Measurements from ENCODE around the gene DHRS3.

Gene DHRS3

GRCh38 chr1:12615865-12616708 is 1.9 kb downstream of the DHRS3 start:
- Histone ChIP-seq H3K36me3 (ENCODE audit: control insufficient read depth, insufficient read depth, low read length) (peaks cover 12% of the 10 kb centered on the region; the same call in 1 of the 2 replicates), H3K9me3 (ENCODE audit: control insufficient read depth, insufficient read depth, low read depth, low read length) (no peaks in the 10 kb centered on the region), H3K27ac (ENCODE audit: low read depth, low read length) (peak overlapping the region; percentile 55; the same call in 1 of the 2 replicates), H3K4me3 (ENCODE audit: low read depth, low read length) (peak overlapping the region; percentile 73), H3K27me3 (ENCODE audit: control insufficient read depth, insufficient read depth, low read length) (peaks cover 10% of the 10 kb centered on the region; the same call in 1 of the 2 replicates), H3K4me1 (ENCODE audit: control insufficient read depth, insufficient read depth, low read length) (peaks cover 31% of the 10 kb centered on the region), H3K9ac (ENCODE audit: low read length) (peak overlapping the region; percentile 67)

DNA sequence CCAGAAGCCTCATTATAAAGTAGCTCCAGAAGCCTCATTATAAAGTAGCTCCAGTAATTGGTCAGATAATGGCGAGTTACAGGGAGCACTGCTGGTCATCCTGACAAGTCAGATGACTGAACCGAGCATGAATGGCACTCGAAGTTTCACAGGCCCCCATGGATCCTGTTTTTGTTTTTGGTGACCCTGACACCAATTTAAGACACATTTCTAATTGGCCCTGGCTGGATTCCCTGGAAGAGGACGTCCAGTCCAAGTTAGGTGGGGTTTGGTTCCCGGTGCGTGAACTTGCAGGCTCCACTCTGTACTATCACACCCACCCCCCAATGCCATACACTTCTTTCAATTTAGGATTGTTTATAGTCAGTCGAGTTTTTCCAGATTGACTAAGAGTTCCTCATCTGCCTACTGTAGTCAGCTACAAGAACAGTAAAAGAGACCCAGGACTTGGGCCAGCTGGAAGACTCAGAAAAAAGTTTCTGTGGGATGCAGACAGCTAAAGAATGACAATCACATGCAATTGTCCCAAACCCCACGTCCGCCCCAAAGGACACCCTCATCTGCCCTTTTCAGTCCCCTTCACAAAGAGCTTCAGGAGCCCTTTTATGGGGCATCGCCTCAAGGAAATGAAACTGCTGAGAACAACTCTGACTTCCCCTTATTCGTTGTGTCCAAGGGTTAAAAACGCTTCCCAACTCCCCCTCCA is 2.7 kb downstream of the DHRS3 start:
- peak overlapping the region; percentile 73 for H3K4me3 ChIP-seq (ENCODE audit: low read depth, low read length)
- H3K36me3 ChIP-seq (ENCODE audit: control insufficient read depth, insufficient read depth, low read length), result peaks cover 20% of the 10 kb centered on the region

DNA sequence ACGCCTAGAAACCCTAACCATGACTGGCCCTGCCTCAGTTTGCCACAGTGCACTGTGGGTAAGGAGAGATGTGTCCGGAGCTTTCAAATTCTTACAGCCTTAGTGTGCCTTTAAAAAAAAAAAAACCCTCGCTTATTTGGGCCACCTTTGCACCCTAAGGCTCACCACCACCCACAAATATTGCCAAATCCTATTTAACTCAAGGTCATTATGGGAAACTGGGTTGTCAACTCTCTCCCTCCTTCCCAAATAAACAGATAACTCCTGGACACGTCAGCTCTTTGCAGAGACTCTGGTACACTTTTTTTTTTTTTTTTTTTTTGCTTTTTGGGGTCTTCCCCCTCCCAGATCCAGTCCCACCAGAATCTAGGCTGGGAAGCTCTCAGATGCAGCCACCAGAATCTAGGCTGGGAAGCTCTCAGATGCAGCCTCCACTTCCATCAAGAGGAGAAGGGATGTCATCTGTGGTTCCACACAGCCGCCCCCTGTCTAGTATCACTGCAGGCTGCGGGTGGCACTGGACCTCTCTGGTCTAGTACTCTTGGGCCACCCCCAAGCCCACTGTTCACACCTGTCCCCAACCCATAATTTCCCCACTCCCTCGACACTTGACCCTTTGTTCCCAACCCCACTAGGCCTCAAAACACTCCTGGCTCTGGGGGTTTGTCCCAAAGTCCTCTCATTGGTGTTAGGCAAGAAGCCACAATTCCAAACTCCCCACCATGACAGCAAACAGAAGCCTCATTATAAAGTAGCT is 3.4 kb downstream of the DHRS3 start:
- Histone ChIP-seq H3K9ac (ENCODE audit: low read length) (no peak overlapping the region), H3K9me3 (ENCODE audit: control insufficient read depth, insufficient read depth, low read depth, low read length) (no peaks in the 10 kb centered on the region), H3K27ac (ENCODE audit: low read depth, low read length) (no peak overlapping the region), H3K4me1 (ENCODE audit: control insufficient read depth, insufficient read depth, low read length) (peaks cover 22% of the 10 kb centered on the region), H3K27me3 (ENCODE audit: control insufficient read depth, insufficient read depth, low read length) (peaks cover 10% of the 10 kb centered on the region; the same call in 1 of the 2 replicates), H3K4me3 (ENCODE audit: low read depth, low read length) (peak overlapping the region; percentile 73), H3K36me3 (ENCODE audit: control insufficient read depth, insufficient read depth, low read length) (peaks cover 20% of the 10 kb centered on the region)

More for the DNA sequence above, 2.7 kb downstream of the DHRS3 start:
- H3K4me1 ChIP-seq (ENCODE audit: control insufficient read depth, insufficient read depth, low read length), result peaks cover 26% of the 10 kb centered on the region
- peaks cover 10% of the 10 kb centered on the region; the same call in 1 of the 2 replicates for H3K27me3 ChIP-seq (ENCODE audit: control insufficient read depth, insufficient read depth, low read length)
- H3K27ac ChIP-seq (ENCODE audit: low read depth, low read length), result no peak overlapping the region; the same call in 1 of the 2 replicates
- no peaks in the 10 kb centered on the region for H3K9me3 ChIP-seq (ENCODE audit: control insufficient read depth, insufficient read depth, low read depth, low read length)
- peak overlapping the region; percentile 45 for H3K9ac ChIP-seq (ENCODE audit: low read length)

DNA sequence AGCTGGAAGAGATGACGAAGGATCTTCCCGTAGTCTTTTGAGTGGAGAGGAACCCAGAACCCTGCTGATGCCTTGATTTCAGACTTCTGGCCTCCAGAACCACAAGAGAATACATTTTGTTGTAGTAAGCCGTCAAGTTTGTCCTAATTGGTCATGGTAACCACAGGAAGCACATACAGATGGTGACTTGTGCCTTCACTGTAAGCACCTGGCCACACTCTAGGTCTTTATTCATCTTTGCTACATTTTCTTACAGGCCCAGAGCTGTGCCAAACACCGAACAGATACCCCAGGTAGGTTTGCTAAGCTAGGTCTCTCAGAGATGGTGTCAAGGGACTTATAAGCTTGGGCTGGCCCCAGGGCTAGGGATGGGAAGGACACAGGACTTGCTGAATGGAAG is 4.8 kb downstream of the DHRS3 start:
- Histone ChIP-seq H3K4me1 (ENCODE audit: control insufficient read depth, insufficient read depth, low read length) (peaks cover 22% of the 10 kb centered on the region), H3K9ac (ENCODE audit: low read length) (no peak overlapping the region), H3K27me3 (ENCODE audit: control insufficient read depth, insufficient read depth, low read length) (peaks cover 12% of the 10 kb centered on the region; the same call in 1 of the 2 replicates), H3K36me3 (ENCODE audit: control insufficient read depth, insufficient read depth, low read length) (peaks cover 22% of the 10 kb centered on the region), H3K9me3 (ENCODE audit: control insufficient read depth, insufficient read depth, low read depth, low read length) (no peaks in the 10 kb centered on the region), H3K4me3 (ENCODE audit: low read depth, low read length) (no peak overlapping the region), H3K27ac (ENCODE audit: low read depth, low read length) (no peak overlapping the region)

GRCh38 chr1:12610941-12611340 is 7.1 kb downstream of the DHRS3 start:
- H3K9ac ChIP-seq (ENCODE audit: low read length), result no peak overlapping the region

GRCh38 chr1:12610305-12610935 is 7.6 kb downstream of the DHRS3 start:
- Histone ChIP-seq H3K9ac (ENCODE audit: low read length) (no peak overlapping the region), H3K4me3 (ENCODE audit: low read depth, low read length) (no peak overlapping the region), H3K27ac (ENCODE audit: low read depth, low read length) (no peak overlapping the region), H3K36me3 (ENCODE audit: control insufficient read depth, insufficient read depth, low read length) (peaks cover 23% of the 10 kb centered on the region), H3K27me3 (ENCODE audit: control insufficient read depth, insufficient read depth, low read length) (peaks cover 10% of the 10 kb centered on the region; the same call in 1 of the 2 replicates), H3K9me3 (ENCODE audit: control insufficient read depth, insufficient read depth, low read depth, low read length) (no peaks in the 10 kb centered on the region), H3K4me1 (ENCODE audit: control insufficient read depth, insufficient read depth, low read length) (peaks cover 18% of the 10 kb centered on the region)

More at GRCh38 chr1:12610941-12611340, 7.1 kb downstream of the DHRS3 start:
- Histone ChIP-seq H3K9me3 (ENCODE audit: control insufficient read depth, insufficient read depth, low read depth, low read length) (no peaks in the 10 kb centered on the region), H3K4me3 (ENCODE audit: low read depth, low read length) (no peak overlapping the region), H3K27me3 (ENCODE audit: control insufficient read depth, insufficient read depth, low read length) (peaks cover 10% of the 10 kb centered on the region; the same call in 1 of the 2 replicates), H3K36me3 (ENCODE audit: control insufficient read depth, insufficient read depth, low read length) (peaks cover 23% of the 10 kb centered on the region), H3K27ac (ENCODE audit: low read depth, low read length) (no peak overlapping the region), H3K4me1 (ENCODE audit: control insufficient read depth, insufficient read depth, low read length) (peaks cover 22% of the 10 kb centered on the region)

GRCh38 chr1:12609469-12610003 is 8.5 kb downstream of the DHRS3 start:
- Histone ChIP-seq H3K36me3 (ENCODE audit: control insufficient read depth, insufficient read depth, low read length) (peaks cover 23% of the 10 kb centered on the region), H3K27ac (ENCODE audit: low read depth, low read length) (no peak overlapping the region), H3K4me3 (ENCODE audit: low read depth, low read length) (no peak overlapping the region), H3K27me3 (ENCODE audit: control insufficient read depth, insufficient read depth, low read length) (peaks cover 10% of the 10 kb centered on the region; the same call in 1 of the 2 replicates), H3K4me1 (ENCODE audit: control insufficient read depth, insufficient read depth, low read length) (0 out of 2 replicates have a peak, but pooled peaks cover 10% of the 10 kb centered on the region), H3K9me3 (ENCODE audit: control insufficient read depth, insufficient read depth, low read depth, low read length) (no peaks in the 10 kb centered on the region), H3K9ac (ENCODE audit: low read length) (no peak overlapping the region)

GRCh38 chr1:12608311-12608957 is 9.6 kb downstream of the DHRS3 start:
- H3K27ac ChIP-seq (ENCODE audit: low read depth, low read length), result no peak overlapping the region
- no peak overlapping the region for H3K9ac ChIP-seq (ENCODE audit: low read length)

GRCh38 chr1:12607263-12607662 is 10.7 kb downstream of the DHRS3 start:
- Histone ChIP-seq H3K27me3 (ENCODE audit: control insufficient read depth, insufficient read depth, low read length) (peaks cover 10% of the 10 kb centered on the region; the same call in 1 of the 2 replicates), H3K4me1 (ENCODE audit: control insufficient read depth, insufficient read depth, low read length) (peaks cover 27% of the 10 kb centered on the region), H3K4me3 (ENCODE audit: low read depth, low read length) (no peak overlapping the region), H3K9ac (ENCODE audit: low read length) (no peak overlapping the region), H3K36me3 (ENCODE audit: control insufficient read depth, insufficient read depth, low read length) (peaks cover 20% of the 10 kb centered on the region), H3K9me3 (ENCODE audit: control insufficient read depth, insufficient read depth, low read depth, low read length) (no peaks in the 10 kb centered on the region), H3K27ac (ENCODE audit: low read depth, low read length) (no peak overlapping the region)

More at GRCh38 chr1:12608311-12608957, 9.6 kb downstream of the DHRS3 start:
- no peaks in the 10 kb centered on the region for H3K9me3 ChIP-seq (ENCODE audit: control insufficient read depth, insufficient read depth, low read depth, low read length)
- H3K27me3 ChIP-seq (ENCODE audit: control insufficient read depth, insufficient read depth, low read length), result peaks cover 10% of the 10 kb centered on the region; the same call in 1 of the 2 replicates
- peaks cover 23% of the 10 kb centered on the region for H3K36me3 ChIP-seq (ENCODE audit: control insufficient read depth, insufficient read depth, low read length)
- no peak overlapping the region for H3K4me3 ChIP-seq (ENCODE audit: low read depth, low read length)
- H3K4me1 ChIP-seq (ENCODE audit: control insufficient read depth, insufficient read depth, low read length), result peaks cover 18% of the 10 kb centered on the region; the same call in 1 of the 2 replicates

Data from HUES6 (cell line).